Measurements from ENCODE around the gene CTDSP2.
"Not testable (repeated sequence)": the region's sequence is repeated elsewhere in the genome, so short reads cannot be mapped to it uniquely, and the experiment has no call there.

Gene CTDSP2

GRCh38 chr12:57783861-57784260, 62.7 kb downstream of the CTDSP2 start:
- in situ Hi-C loops (cut with MboI; ENCODE audit: low sequenced_read_pairs): no loop called here

- in situ Hi-C loops (cut with MboI; ENCODE audit: low sequenced_read_pairs): no loop called here
Observed at GRCh38 chr12:57783466-57783801, 63.1 kb downstream of the CTDSP2 start.

GRCh38 chr12:57782608-57783465, 63.7 kb downstream of the CTDSP2 start, which contains the start of gene TSFM:
TSS of gene TSFM (plus strand) at chr12:57782787. CDS start at chr12:57782802, 15 bp downstream.
- in situ Hi-C loops (cut with MboI; ENCODE audit: low sequenced_read_pairs): no loop called here

GRCh38 chr12:57782243-57782607, 64.3 kb downstream of the CTDSP2 start:
- in situ Hi-C loops (cut with MboI; ENCODE audit: low sequenced_read_pairs): no loop called here

- in situ Hi-C loops (cut with MboI; ENCODE audit: low sequenced_read_pairs): no loop called here
Observed at GRCh38 chr12:57781801-57782200, 64.7 kb downstream of the CTDSP2 start.

GRCh38 chr12:57781244-57781643, 65.3 kb downstream of the CTDSP2 start:
- in situ Hi-C loops (cut with MboI; ENCODE audit: low sequenced_read_pairs): no loop called here

- in situ Hi-C loops (cut with MboI; ENCODE audit: low sequenced_read_pairs): no loop called here
Observed at GRCh38 chr12:57780284-57780897, 66.1 kb downstream of the CTDSP2 start.

GRCh38 chr12:57779736-57780135, 66.8 kb downstream of the CTDSP2 start:
- in situ Hi-C loops (cut with MboI; ENCODE audit: low sequenced_read_pairs): no loop called here

- in situ Hi-C loops (cut with MboI; ENCODE audit: low sequenced_read_pairs): no loop called here
Observed at GRCh38 chr12:57777911-57778310, 68.6 kb downstream of the CTDSP2 start.

GRCh38 chr12:57777367-57777766, 69.2 kb downstream of the CTDSP2 start:
- in situ Hi-C loops (cut with MboI; ENCODE audit: low sequenced_read_pairs): no loop called here

- in situ Hi-C loops (cut with MboI; ENCODE audit: low sequenced_read_pairs): no loop called here
Observed at GRCh38 chr12:57776247-57776587, 70.3 kb downstream of the CTDSP2 start.

GRCh38 chr12:57775563-57776246, 70.8 kb downstream of the CTDSP2 start:
- in situ Hi-C loops (cut with MboI; ENCODE audit: low sequenced_read_pairs): no loop called here

GRCh38 chr12:57775044-57775443, 71.5 kb downstream of the CTDSP2 start:
- in situ Hi-C loops (cut with MboI; ENCODE audit: low sequenced_read_pairs): no loop called here

GRCh38 chr12:57774634-57775033, 71.9 kb downstream of the CTDSP2 start:
- in situ Hi-C loops (cut with MboI; ENCODE audit: low sequenced_read_pairs): not testable (repeated sequence)

- in situ Hi-C loops (cut with MboI; ENCODE audit: low sequenced_read_pairs): no loop called here
Observed at GRCh38 chr12:57772429-57773322, 73.9 kb downstream of the CTDSP2 start, which contains the start of gene EEF1AKMT3. TSS of gene EEF1AKMT3 (plus strand) at chr12:57772614. CDS start at chr12:57772725, 111 bp downstream.

GRCh38 chr12:57771873-57772428, 74.6 kb downstream of the CTDSP2 start, which contains the start of gene METTL1:
TSS of gene METTL1 (minus strand) at chr12:57772105. CDS start at chr12:57772083, 22 bp downstream.
- in situ Hi-C loops (cut with MboI; ENCODE audit: low sequenced_read_pairs): no loop called here

GRCh38 chr12:57771236-57771872, 75.2 kb downstream of the CTDSP2 start:
- in situ Hi-C loops (cut with MboI; ENCODE audit: low sequenced_read_pairs): no loop called here

GRCh38 chr12:57770734-57771133, 75.8 kb downstream of the CTDSP2 start:
- in situ Hi-C loops (cut with MboI; ENCODE audit: low sequenced_read_pairs): no loop called here
